DOHH2 (cell line): ENCODE data around the gene DPP10.

Experiments
- CTCF ChIP-seq: fragments of 200-600 bp; sonication (generic); IDR thresholded peaks from one replicate; pipeline ENCODE4 v1.5.1; 2014; ENCODE audit warnings: antibody characterized with exemption, mild to moderate bottlenecking, low read depth, low read length; ENCODE audit not compliant: poor library complexity, severe bottlenecking
- EZH2phosphoT487 ChIP-seq: fragments of 200-600 bp; sonication (generic); IDR thresholded peaks from 2 replicates; pipeline ENCODE4 v1.6.1; 2017; ENCODE audit warnings: borderline replicate concordance, mild to moderate bottlenecking, antibody characterized with exemption, low read length, moderate library complexity, mixed read lengths

- TF ChIP-seq CTCF: no peak
- TF ChIP-seq EZH2phosphoT487: no peak
These were observed 642.0 kb downstream of the DPP10 start for GRCh38 chr2:115084446-115084845.
